Testis (tissue), 2 donors: ENCODE results near the gene ADAM11.

ENCODE experiments used
- POLR2A ChIP-seq: fragments of 450-650 bp; IDR thresholded peaks from one replicate; pipeline ENCODE4 v1.6.1; 2017; ENCODE audit warnings: antibody characterized with exemption, mild to moderate bottlenecking, moderate library complexity
- TF ChIP-seq, protein P1 (sequence below), 3 experiments: fragments of 450-650 bp in 2 of 3; fragments of 200-600 bp in 1 of 3; sonication (generic) in 1 of 3; IDR thresholded peaks; one replicate each; pipeline ENCODE4 v1.5.1; 2016 to 2019; ENCODE audit warnings: antibody characterized with exemption in 3 of 3, mild to moderate bottlenecking in 2 of 3, moderate library complexity in 1 of 3

- TF ChIP-seq, protein P1, sequence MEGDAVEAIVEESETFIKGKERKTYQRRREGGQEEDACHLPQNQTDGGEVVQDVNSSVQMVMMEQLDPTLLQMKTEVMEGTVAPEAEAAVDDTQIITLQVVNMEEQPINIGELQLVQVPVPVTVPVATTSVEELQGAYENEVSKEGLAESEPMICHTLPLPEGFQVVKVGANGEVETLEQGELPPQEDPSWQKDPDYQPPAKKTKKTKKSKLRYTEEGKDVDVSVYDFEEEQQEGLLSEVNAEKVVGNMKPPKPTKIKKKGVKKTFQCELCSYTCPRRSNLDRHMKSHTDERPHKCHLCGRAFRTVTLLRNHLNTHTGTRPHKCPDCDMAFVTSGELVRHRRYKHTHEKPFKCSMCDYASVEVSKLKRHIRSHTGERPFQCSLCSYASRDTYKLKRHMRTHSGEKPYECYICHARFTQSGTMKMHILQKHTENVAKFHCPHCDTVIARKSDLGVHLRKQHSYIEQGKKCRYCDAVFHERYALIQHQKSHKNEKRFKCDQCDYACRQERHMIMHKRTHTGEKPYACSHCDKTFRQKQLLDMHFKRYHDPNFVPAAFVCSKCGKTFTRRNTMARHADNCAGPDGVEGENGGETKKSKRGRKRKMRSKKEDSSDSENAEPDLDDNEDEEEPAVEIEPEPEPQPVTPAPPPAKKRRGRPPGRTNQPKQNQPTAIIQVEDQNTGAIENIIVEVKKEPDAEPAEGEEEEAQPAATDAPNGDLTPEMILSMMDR (IDR thresholded peaks at IDR 0.05), result no peak
- no peak for TF ChIP-seq POLR2A
Measured at GRCh38 chr17:44741316-44741715, 17.5 kb upstream of the ADAM11 start.
